ENCODE measurements around the gene SRPK3. TPM values are rescaled to one million over a fixed set of nuclear protein-coding genes. Genes with fewer than 3 reads are reported as not detected.

Gene SRPK3
- total RNA-seq, 1 donor from 2014 or later, result 0.18 TPM

- no peak overlapping the region for H3K4me3 Mint-ChIP-seq (ENCODE audit: unreplicated experiment)
- no peaks in the 10 kb centered on the region for H3K36me3 Mint-ChIP-seq (ENCODE audit: low read depth, unreplicated experiment)
- no peak overlapping the region for H3K27ac Mint-ChIP-seq (ENCODE audit: unreplicated experiment)
- DNase-seq (ENCODE audit: low spot score), result no peak
- H3K27me3 Mint-ChIP-seq (ENCODE audit: unreplicated experiment), result peaks cover 3% of the 10 kb centered on the region
- no peaks in the 10 kb centered on the region for H3K9me3 Mint-ChIP-seq (ENCODE audit: unreplicated experiment)
- H3K4me1 Mint-ChIP-seq (ENCODE audit: unreplicated experiment), result no peaks in the 10 kb centered on the region
- no peak for TF ChIP-seq CTCF (IDR thresholded peaks at IDR 0.05; ENCODE audit: unreplicated experiment)
Observed at GRCh38 chrX:153806999-153807575, 26.2 kb downstream of the SRPK3 start.

GRCh38 chrX:153807976-153808375 is 27.1 kb downstream of the SRPK3 start:
- H3K4me1 Mint-ChIP-seq (ENCODE audit: unreplicated experiment), result no peaks in the 10 kb centered on the region
- H3K9me3 Mint-ChIP-seq (ENCODE audit: unreplicated experiment), result no peaks in the 10 kb centered on the region
- TF ChIP-seq CTCF (IDR thresholded peaks at IDR 0.05; ENCODE audit: unreplicated experiment), result no peak
- H3K36me3 Mint-ChIP-seq (ENCODE audit: low read depth, unreplicated experiment), result no peaks in the 10 kb centered on the region
- no peak overlapping the region for H3K4me3 Mint-ChIP-seq (ENCODE audit: unreplicated experiment)
- DNase-seq (ENCODE audit: low spot score), result no peak
- H3K27me3 Mint-ChIP-seq (ENCODE audit: unreplicated experiment), result peaks cover 5% of the 10 kb centered on the region
- H3K27ac Mint-ChIP-seq (ENCODE audit: unreplicated experiment), result no peak overlapping the region

GRCh38 chrX:153812220-153812619 is 31.4 kb downstream of the SRPK3 start:
- DNase-seq (ENCODE audit: low spot score), result no peak
- Mint-ChIP-seq H3K27me3 (ENCODE audit: unreplicated experiment) (peaks cover 3% of the 10 kb centered on the region), H3K4me3 (ENCODE audit: unreplicated experiment) (no peak overlapping the region)

GRCh38 chrX:153813161-153813560 is 32.3 kb downstream of the SRPK3 start:
- Mint-ChIP-seq H3K36me3 (ENCODE audit: low read depth, unreplicated experiment) (no peaks in the 10 kb centered on the region), H3K9me3 (ENCODE audit: unreplicated experiment) (no peaks in the 10 kb centered on the region), H3K27ac (ENCODE audit: unreplicated experiment) (no peak overlapping the region), H3K4me1 (ENCODE audit: unreplicated experiment) (peaks cover 10% of the 10 kb centered on the region), H3K4me3 (ENCODE audit: unreplicated experiment) (no peak overlapping the region), H3K27me3 (ENCODE audit: unreplicated experiment) (peaks cover 3% of the 10 kb centered on the region)
- DNase-seq (ENCODE audit: low spot score), result no peak
- no peak for TF ChIP-seq CTCF (IDR thresholded peaks at IDR 0.05; ENCODE audit: unreplicated experiment)

More at GRCh38 chrX:153812220-153812619, 31.4 kb downstream of the SRPK3 start:
- no peak overlapping the region for H3K27ac Mint-ChIP-seq (ENCODE audit: unreplicated experiment)
- no peaks in the 10 kb centered on the region for H3K9me3 Mint-ChIP-seq (ENCODE audit: unreplicated experiment)
- TF ChIP-seq CTCF (IDR thresholded peaks at IDR 0.05; ENCODE audit: unreplicated experiment), result no peak
- H3K36me3 Mint-ChIP-seq (ENCODE audit: low read depth, unreplicated experiment), result no peaks in the 10 kb centered on the region
- peaks cover 6% of the 10 kb centered on the region for H3K4me1 Mint-ChIP-seq (ENCODE audit: unreplicated experiment)

- Mint-ChIP-seq H3K4me1 (ENCODE audit: unreplicated experiment) (peaks cover 10% of the 10 kb centered on the region), H3K27ac (ENCODE audit: unreplicated experiment) (no peak overlapping the region), H3K36me3 (ENCODE audit: low read depth, unreplicated experiment) (no peaks in the 10 kb centered on the region), H3K9me3 (ENCODE audit: unreplicated experiment) (no peaks in the 10 kb centered on the region), H3K27me3 (ENCODE audit: unreplicated experiment) (peaks cover 3% of the 10 kb centered on the region), H3K4me3 (ENCODE audit: unreplicated experiment) (no peak overlapping the region)
- TF ChIP-seq CTCF (IDR thresholded peaks at IDR 0.05; ENCODE audit: unreplicated experiment), result no peak
- no peak for DNase-seq (ENCODE audit: low spot score)
Observed at GRCh38 chrX:153814591-153815315, 33.9 kb downstream of the SRPK3 start.

All from endothelial cell (in vitro differentiated cells).